Endometrial microvascular endothelial cells (primary cell): Measurements from ENCODE around the gene FAF1. TPM values are rescaled to one million over a fixed set of nuclear protein-coding genes. Genes with fewer than 3 reads are reported as not detected.
"Not testable (repeated sequence)": the region's sequence is repeated elsewhere in the genome, so short reads cannot be mapped to it uniquely, and the experiment has no call there.

ENCODE experiments used
- in situ Hi-C: cut with HindIII; loops from 2 replicates; pipeline ENCODE4 v1.10.0; 2017; ENCODE audit warnings: low sequenced_read_pairs, low pct_unique_long_range_greater_than_20kb; ENCODE audit errors: inconsistent ontology term
- total RNA-seq: library from RNA; depleted of rRNA; stranded (reverse); fragments of >200 nt; gene quantifications from one replicate; pipeline ENCODE4 v1.2.3, GENCODE V29; 2015; ENCODE audit errors: inconsistent ontology term

The FAF1 gene
- total RNA-seq, 1 donor from 2014 or later, result 72.0 TPM

- in situ Hi-C loops, result no loop called here
Observed at GRCh38 chr1:50873458-50874187, 86.4 kb downstream of the FAF1 start.

GRCh38 chr1:50864845-50865244, 95.2 kb downstream of the FAF1 start:
- in situ Hi-C loops, result not testable (repeated sequence)

- in situ Hi-C loops, result no loop called here
Observed at GRCh38 chr1:50861772-50862171, 98.3 kb downstream of the FAF1 start.

- in situ Hi-C loops, result no loop called here
Observed at GRCh38 chr1:50860702-50861101, 99.4 kb downstream of the FAF1 start.

GRCh38 chr1:50860256-50860655, 99.8 kb downstream of the FAF1 start:
- in situ Hi-C loops, result no loop called here

- in situ Hi-C loops, result no loop called here
Observed at GRCh38 chr1:50859657-50860056, 100.4 kb downstream of the FAF1 start.

GRCh38 chr1:50858761-50859160, 101.3 kb downstream of the FAF1 start:
- in situ Hi-C loops, result no loop called here

GRCh38 chr1:50857702-50858101, 102.4 kb downstream of the FAF1 start:
- in situ Hi-C loops, result no loop called here

- in situ Hi-C loops, result no loop called here
Observed at GRCh38 chr1:50853325-50853724, 106.7 kb downstream of the FAF1 start.

GRCh38 chr1:50852889-50853288, 107.2 kb downstream of the FAF1 start:
- in situ Hi-C loops, result no loop called here

- in situ Hi-C loops, result no loop called here
Observed at GRCh38 chr1:50851466-50851865, 108.6 kb downstream of the FAF1 start.

GRCh38 chr1:50851034-50851433, 109.0 kb downstream of the FAF1 start:
- in situ Hi-C loops, result no loop called here

GRCh38 chr1:50847303-50847702, 112.8 kb downstream of the FAF1 start:
- in situ Hi-C loops, result no loop called here

- in situ Hi-C loops, result no loop called here
Observed at GRCh38 chr1:50846224-50846839, 113.7 kb downstream of the FAF1 start.

- in situ Hi-C loops, result no loop called here
Observed at GRCh38 chr1:50841791-50842387, 118.2 kb downstream of the FAF1 start.

- in situ Hi-C loops, result no loop called here
Observed at GRCh38 chr1:50836117-50836516, 124.0 kb downstream of the FAF1 start.

- in situ Hi-C loops, result no loop called here
Observed at GRCh38 chr1:50833216-50833615, 126.9 kb downstream of the FAF1 start.

GRCh38 chr1:50832167-50832566, 127.9 kb downstream of the FAF1 start:
- in situ Hi-C loops, result no loop called here

GRCh38 chr1:50831300-50832061, 128.6 kb downstream of the FAF1 start:
- in situ Hi-C loops, result no loop called here

- in situ Hi-C loops, result no loop called here
Observed at GRCh38 chr1:50830621-50831020, 129.4 kb downstream of the FAF1 start.
